NB4 (cell line): ENCODE data around the gene PPTC7.

Source experiments
- DNase-seq: peaks from one replicate; pipeline ENCODE4 v3.0.0; 2010; ENCODE audit warnings: low read depth
- H3K4me3 ChIP-seq: one replicate; pipeline ENCODE4 v1.5.1; 2011; ENCODE audit warnings: mild to moderate bottlenecking, low read depth, low read length, moderate library complexity
- CTCF ChIP-seq: IDR thresholded peaks from one replicate; pipeline ENCODE4 v1.5.1; 2012; ENCODE audit warnings: low read depth, low read length
- MAX ChIP-seq: IDR thresholded peaks from 2 replicates; pipeline ENCODE4 v1.6.1; 2011; ENCODE audit warnings: low read depth, low read length
- MYC ChIP-seq: IDR thresholded peaks from 2 replicates; pipeline ENCODE4 v1.6.1; 2011; ENCODE audit warnings: low read depth, low read length
- POLR2A ChIP-seq: IDR thresholded peaks from 2 replicates; pipeline ENCODE4 v1.6.1; 2011; ENCODE audit warnings: mild to moderate bottlenecking; ENCODE audit not compliant: insufficient read length; ENCODE audit errors: extremely low read depth

PPTC7 gene

GRCh38 chr12:110538869-110539622, 44.1 kb downstream of the PPTC7 start:
- TF ChIP-seq POLR2A = no peak
- TF ChIP-seq MAX = no peak
- TF ChIP-seq MYC = no peak
- TF ChIP-seq CTCF = no peak
- no peak for DNase-seq
- H3K4me3 ChIP-seq = no peak overlapping the region

GRCh38 chr12:110537605-110538409, 45.3 kb downstream of the PPTC7 start:
- no peak overlapping the region for H3K4me3 ChIP-seq
- DNase-seq = peak; percentile 25
- TF ChIP-seq POLR2A = no peak
- no peak for TF ChIP-seq CTCF
- TF ChIP-seq MYC = no peak
- TF ChIP-seq MAX = no peak

GRCh38 chr12:110536834-110537604, 46.1 kb downstream of the PPTC7 start:
- no peak overlapping the region for H3K4me3 ChIP-seq
- TF ChIP-seq CTCF (no peak), MYC (no peak), MAX (no peak), POLR2A (no peak)
- DNase-seq = no peak

GRCh38 chr12:110534811-110535210, 48.3 kb downstream of the PPTC7 start:
- no peak for TF ChIP-seq POLR2A
- TF ChIP-seq MAX = no peak
- no peak overlapping the region for H3K4me3 ChIP-seq
- DNase-seq = no peak

GRCh38 chr12:110533607-110534006, 49.5 kb downstream of the PPTC7 start:
- no peak overlapping the region for H3K4me3 ChIP-seq
- no peak for DNase-seq

More at GRCh38 chr12:110533607-110534006, 49.5 kb downstream of the PPTC7 start:
- no peak for TF ChIP-seq MAX
- TF ChIP-seq CTCF = no peak
- no peak for TF ChIP-seq POLR2A
- TF ChIP-seq MYC = no peak
